ENCODE data around the gene KCNQ2. TPM values are rescaled to one million over a fixed set of nuclear protein-coding genes. Genes with fewer than 3 reads are reported as not detected.

The KCNQ2 gene
- total and polyA plus RNA-seq, 2 experiments from 2014 or later = 68.5 to 92.4 TPM

GRCh38 chr20:63399596-63400375 is 72.7 kb downstream of the KCNQ2 start (continued):
- TF ChIP-seq, protein P1, sequence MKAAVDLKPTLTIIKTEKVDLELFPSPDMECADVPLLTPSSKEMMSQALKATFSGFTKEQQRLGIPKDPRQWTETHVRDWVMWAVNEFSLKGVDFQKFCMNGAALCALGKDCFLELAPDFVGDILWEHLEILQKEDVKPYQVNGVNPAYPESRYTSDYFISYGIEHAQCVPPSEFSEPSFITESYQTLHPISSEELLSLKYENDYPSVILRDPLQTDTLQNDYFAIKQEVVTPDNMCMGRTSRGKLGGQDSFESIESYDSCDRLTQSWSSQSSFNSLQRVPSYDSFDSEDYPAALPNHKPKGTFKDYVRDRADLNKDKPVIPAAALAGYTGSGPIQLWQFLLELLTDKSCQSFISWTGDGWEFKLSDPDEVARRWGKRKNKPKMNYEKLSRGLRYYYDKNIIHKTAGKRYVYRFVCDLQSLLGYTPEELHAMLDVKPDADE (IDR thresholded peaks at IDR 0.05) = no peak
- TF ChIP-seq STAT1 (IDR thresholded peaks at IDR 0.05; ENCODE audit: unreplicated experiment) (no peak), CTCF (conservative IDR thresholded peaks at IDR 0.05; ENCODE audit: low read depth in 2 of 2) (no peak), NANOG (IDR thresholded peaks at IDR 0.05; ENCODE audit: borderline replicate concordance) (no peak), POLR2AphosphoS5 (IDR thresholded peaks at IDR 0.05; ENCODE audit: low read depth) (no peak)

DNA sequence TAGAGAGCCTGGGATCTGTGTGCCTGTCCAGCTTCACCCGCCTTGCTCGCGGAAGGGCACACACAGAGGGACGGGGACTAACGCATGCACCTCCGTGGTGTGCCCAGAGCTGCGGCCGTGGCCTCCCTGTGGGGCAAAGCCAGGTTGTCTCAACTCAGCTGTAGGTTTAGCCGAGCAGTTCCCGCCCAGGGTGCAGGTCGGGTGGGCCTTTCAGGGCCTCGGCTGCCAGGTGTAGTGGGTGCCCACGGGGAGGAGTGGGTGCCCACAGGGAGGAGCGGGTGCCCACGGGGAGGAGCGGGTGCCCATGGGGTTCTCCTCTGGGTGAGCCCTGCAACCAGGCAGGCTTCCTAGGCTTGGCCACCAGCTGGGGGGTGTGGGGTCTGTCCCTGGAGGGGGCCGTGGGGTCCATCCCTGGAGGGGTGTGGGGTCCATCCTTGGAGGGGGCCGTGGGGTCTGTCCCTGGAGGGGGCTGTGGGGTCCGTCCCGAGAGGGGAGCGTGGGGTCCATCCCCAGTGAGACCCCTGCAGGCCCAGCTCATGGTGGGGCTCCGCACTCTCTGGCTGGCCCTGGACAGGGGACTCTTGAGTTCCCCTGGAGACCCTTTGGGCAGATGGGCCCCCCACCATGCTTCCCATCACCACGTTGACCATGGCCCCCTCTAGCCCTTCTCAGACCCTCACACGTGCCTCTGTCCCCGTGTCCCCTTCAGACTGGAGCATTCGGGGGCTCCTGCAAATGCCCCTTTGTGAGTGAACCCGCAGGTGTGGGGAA is 73.5 kb downstream of the KCNQ2 start:
- H3K36me3 Mint-ChIP-seq (ENCODE audit: low read depth) = no peaks in the 10 kb centered on the region
- no peak overlapping the region for H3K4me3 ChIP-seq
- no peak overlapping the region for H2AFZ ChIP-seq
- no peak for ATAC-seq
- peaks cover 25% of the 10 kb centered on the region for H3K4me1 Mint-ChIP-seq
- no peak overlapping the region for H3K4me3 Mint-ChIP-seq
- H3K36me3 ChIP-seq (ENCODE audit: insufficient read depth) = no peaks in the 10 kb centered on the region
- H3F3A ChIP-seq (replicated peaks; ENCODE audit: low read depth) = peaks cover under 1% of the 10 kb centered on the region; the same call in 1 of the 2 replicates
- H3K9me2 ChIP-seq (ENCODE audit: insufficient read depth) = no peaks in the 10 kb centered on the region
- H3K4me1 ChIP-seq (ENCODE audit: insufficient read depth) = peaks cover 11% of the 10 kb centered on the region
- no peaks in the 10 kb centered on the region for H3K79me2 ChIP-seq (replicated peaks; ENCODE audit: insufficient read depth)
- no peak overlapping the region for H3K27ac ChIP-seq (ENCODE audit: low read depth)
- H3K27ac Mint-ChIP-seq = no peak overlapping the region
- peaks cover 2% of the 10 kb centered on the region; the same call in 2 of the 3 replicates for H3K9me3 Mint-ChIP-seq
- no peak for DNase-seq (ENCODE audit: low spot score)
- H3K4me2 ChIP-seq = no peak overlapping the region
- no peaks in the 10 kb centered on the region for H3K27me3 ChIP-seq (ENCODE audit: insufficient read depth)
- H4K20me1 ChIP-seq (replicated peaks; ENCODE audit: insufficient read depth) = no peaks in the 10 kb centered on the region
- H3K27me3 Mint-ChIP-seq (ENCODE audit: insufficient read depth, low read depth, poor library complexity) = peaks cover 24% of the 10 kb centered on the region
- TF ChIP-seq ZNF462 (CRISPR knock-in tag; IDR thresholded peaks at IDR 0.05) (no peak), ZNF331 (CRISPR knock-in tag; IDR thresholded peaks at IDR 0.05; ENCODE audit: low read depth) (no peak), ZNF114 (CRISPR knock-in tag; IDR thresholded peaks at IDR 0.05) (no peak), EZH2phosphoT487 (IDR thresholded peaks at IDR 0.05; ENCODE audit: unreplicated experiment) (no peak)
- TF ChIP-seq, protein P2, sequence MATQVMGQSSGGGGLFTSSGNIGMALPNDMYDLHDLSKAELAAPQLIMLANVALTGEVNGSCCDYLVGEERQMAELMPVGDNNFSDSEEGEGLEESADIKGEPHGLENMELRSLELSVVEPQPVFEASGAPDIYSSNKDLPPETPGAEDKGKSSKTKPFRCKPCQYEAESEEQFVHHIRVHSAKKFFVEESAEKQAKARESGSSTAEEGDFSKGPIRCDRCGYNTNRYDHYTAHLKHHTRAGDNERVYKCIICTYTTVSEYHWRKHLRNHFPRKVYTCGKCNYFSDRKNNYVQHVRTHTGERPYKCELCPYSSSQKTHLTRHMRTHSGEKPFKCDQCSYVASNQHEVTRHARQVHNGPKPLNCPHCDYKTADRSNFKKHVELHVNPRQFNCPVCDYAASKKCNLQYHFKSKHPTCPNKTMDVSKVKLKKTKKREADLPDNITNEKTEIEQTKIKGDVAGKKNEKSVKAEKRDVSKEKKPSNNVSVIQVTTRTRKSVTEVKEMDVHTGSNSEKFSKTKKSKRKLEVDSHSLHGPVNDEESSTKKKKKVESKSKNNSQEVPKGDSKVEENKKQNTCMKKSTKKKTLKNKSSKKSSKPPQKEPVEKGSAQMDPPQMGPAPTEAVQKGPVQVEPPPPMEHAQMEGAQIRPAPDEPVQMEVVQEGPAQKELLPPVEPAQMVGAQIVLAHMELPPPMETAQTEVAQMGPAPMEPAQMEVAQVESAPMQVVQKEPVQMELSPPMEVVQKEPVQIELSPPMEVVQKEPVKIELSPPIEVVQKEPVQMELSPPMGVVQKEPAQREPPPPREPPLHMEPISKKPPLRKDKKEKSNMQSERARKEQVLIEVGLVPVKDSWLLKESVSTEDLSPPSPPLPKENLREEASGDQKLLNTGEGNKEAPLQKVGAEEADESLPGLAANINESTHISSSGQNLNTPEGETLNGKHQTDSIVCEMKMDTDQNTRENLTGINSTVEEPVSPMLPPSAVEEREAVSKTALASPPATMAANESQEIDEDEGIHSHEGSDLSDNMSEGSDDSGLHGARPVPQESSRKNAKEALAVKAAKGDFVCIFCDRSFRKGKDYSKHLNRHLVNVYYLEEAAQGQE (IDR thresholded peaks at IDR 0.05; ENCODE audit: unreplicated experiment) = no peak

All from GM23338 (cell line).